Right renal cortex interstitium (tissue), 3 donors: ENCODE measurements around the gene HOXB6. TPM values are rescaled to one million over a fixed set of nuclear protein-coding genes. Genes with fewer than 3 reads are reported as not detected.

Experiments used
- DNase-seq, 3 donors: peaks; one replicate each; pipeline ENCODE4 v3.0.0-alpha.2; 2013; ENCODE audit warnings: low read depth in 3 of 3, low spot score in 2 of 3
- polyA plus RNA-seq, 3 donors: library from polyadenylated mRNA; unstranded; fragments of 120-200 nt; gene quantifications; one replicate each; pipeline ENCODE4 v1.2.1, GENCODE V29; 2013; ENCODE audit not compliant: insufficient read length in 3 of 3

HOXB6 gene
- polyA plus RNA-seq, 3 donors = 69.6 to 81.4 (median 72.6) TPM

DNA sequence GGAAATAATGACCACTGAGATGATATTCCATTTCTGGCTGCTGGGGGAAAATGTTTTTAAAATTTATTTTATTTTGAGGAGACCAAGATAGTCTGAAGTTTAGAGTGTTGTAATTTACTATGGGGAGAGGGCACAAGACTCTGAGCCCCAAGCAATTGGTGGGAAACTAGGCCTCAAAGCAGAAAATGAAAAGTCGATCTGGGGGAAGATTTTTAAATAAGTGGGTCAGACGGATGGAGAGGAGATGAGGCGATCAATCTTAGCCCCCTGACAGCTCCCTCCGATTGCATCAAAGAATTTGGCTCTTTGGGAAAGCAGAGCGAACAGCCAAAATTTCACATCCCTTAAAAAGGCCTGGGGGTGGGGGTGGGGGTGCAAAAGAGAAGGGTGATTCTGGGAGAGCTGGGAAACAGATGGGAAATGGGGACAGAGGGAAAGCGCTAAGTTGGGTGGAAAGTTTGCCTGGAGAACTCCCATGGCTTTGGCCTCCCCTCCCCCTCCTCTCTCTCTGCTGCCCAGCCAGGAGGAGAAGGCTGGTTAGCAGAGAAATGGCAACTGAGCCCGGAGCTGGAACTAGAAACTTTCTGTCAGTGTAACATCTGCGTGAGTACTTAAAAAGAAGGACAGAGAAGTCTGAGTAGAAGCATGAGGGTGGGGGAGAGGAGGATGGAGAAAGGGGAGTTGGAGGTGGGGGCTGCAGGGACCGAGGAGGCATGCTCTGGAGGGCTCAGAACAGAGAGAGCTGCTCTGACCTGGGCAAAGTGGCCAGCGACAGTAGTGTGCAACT, 58.5 kb downstream of the HOXB6 start:
- DNase-seq = no peak

Other genes with a start within 250 kb of the HOXB6 start
- 10 to 100 TPM; 12.0 to 13.6 (median 13.0) TPM for gene SKAP1, start 174.8 kb downstream of the HOXB6 start, polyA plus RNA-seq
- gene HOXB1, start 74.0 kb downstream of the HOXB6 start, polyA plus RNA-seq = under 1 TPM; 0.17 to 0.35 (median 0.26) TPM
- 10 to 100 TPM; 38.2 to 49.0 (median 39.4) TPM for gene HOXB2, start 59.9 kb downstream of the HOXB6 start, polyA plus RNA-seq
- 1 to 10 TPM; 6.8 to 9.6 (median 7.8) TPM for gene HOXB4, start 26.6 kb downstream of the HOXB6 start, polyA plus RNA-seq
- gene HOXB3, start 14.7 kb downstream of the HOXB6 start, polyA plus RNA-seq = 100 to 1,000 TPM; 105 to 150 (median 118) TPM
- 10 to 100 TPM; 20.4 to 27.5 (median 20.8) TPM for gene HOXB5, start 11.2 kb downstream of the HOXB6 start, polyA plus RNA-seq
- gene HOXB7, start 6.0 kb upstream of the HOXB6 start, polyA plus RNA-seq = 10 to 100 TPM; 44.7 to 50.2 (median 48.7) TPM
- gene HOXB8, start 10.3 kb upstream of the HOXB6 start, polyA plus RNA-seq = 10 to 100 TPM; 38.8 to 40.6 (median 39.7) TPM
- gene HOXB9, start 21.4 kb upstream of the HOXB6 start, polyA plus RNA-seq = 10 to 100 TPM; 51.5 to 70.6 (median 68.4) TPM
- gene PRAC1, start 117.5 kb upstream of the HOXB6 start, polyA plus RNA-seq = not detected
- not detected for gene PRAC2, start 118.2 kb upstream of the HOXB6 start, polyA plus RNA-seq
- gene HOXB13, start 123.8 kb upstream of the HOXB6 start, polyA plus RNA-seq = not detected
- under 1 TPM; 0.14 to 0.64 (median 0.40) TPM for gene TTLL6, start 212.2 kb upstream of the HOXB6 start, polyA plus RNA-seq
- 10 to 100 TPM; 88.9 to 97.6 (median 91.8) TPM for gene CALCOCO2, start 226.0 kb upstream of the HOXB6 start, polyA plus RNA-seq